Brain microvascular endothelial cell (primary cell): ENCODE data around the gene OR14I1.

Experiments
- DNase-seq: peaks from one replicate; pipeline ENCODE4 v3.0.0-alpha.2; 2020
- H3K27ac ChIP-seq: fragments of 250-450 bp; sonication (Bioruptor Pico); 2 replicates; pipeline ENCODE4 v1.5.1; 2020; ENCODE audit warnings: mild to moderate bottlenecking, moderate library complexity
- H3K27me3 ChIP-seq: fragments of 250-450 bp; sonication (Bioruptor Pico); replicated peaks from 2 replicates; pipeline ENCODE4 v1.5.1; 2020; ENCODE audit warnings: mild to moderate bottlenecking
- H3K36me3 ChIP-seq: fragments of 250-450 bp; sonication (Bioruptor Pico); replicated peaks from 2 replicates; pipeline ENCODE4 v1.5.1; 2020; ENCODE audit warnings: mild to moderate bottlenecking
- H3K4me3 ChIP-seq: 2 replicates; pipeline ENCODE4 v1.5.1; 2011; ENCODE audit warnings: low read depth, mild to moderate bottlenecking, control low read depth, low read length, moderate library complexity
- CTCF ChIP-seq: IDR thresholded peaks from 2 replicates; pipeline ENCODE4 v1.5.1; 2011; ENCODE audit warnings: low read depth, mild to moderate bottlenecking, moderate library complexity, low read length, control low read depth, inconsistent platforms; ENCODE audit errors: missing control alignments
- in situ Hi-C: cut with HindIII; loops from 2 replicates; pipeline ENCODE4 v1.10.0; 2017; ENCODE audit warnings: low sequenced_read_pairs, low pct_ligation_motif_present

OR14I1 gene

GRCh38 chr1:248730507-248731335 lies 28.2 kb upstream of the OR14I1 start:
- no peaks in the 10 kb centered on the region for H3K36me3 ChIP-seq
- in situ Hi-C loops = no loop called here
- no peaks in the 10 kb centered on the region for H3K27me3 ChIP-seq
- DNase-seq = no peak
- H3K27ac ChIP-seq = no peak overlapping the region
- H3K4me3 ChIP-seq = no peak overlapping the region
- TF ChIP-seq CTCF = no peak

GRCh38 chr1:248714248-248714647 lies 11.7 kb upstream of the OR14I1 start:
- H3K27me3 ChIP-seq = no peaks in the 10 kb centered on the region
- no peak for DNase-seq
- in situ Hi-C loops = no loop called here
- H3K4me3 ChIP-seq = no peak overlapping the region
- no peak overlapping the region for H3K27ac ChIP-seq
- no peak for TF ChIP-seq CTCF
- H3K36me3 ChIP-seq = no peaks in the 10 kb centered on the region

GRCh38 chr1:248710305-248710900 lies 7.8 kb upstream of the OR14I1 start:
- in situ Hi-C loops = no loop called here
- H3K4me3 ChIP-seq = no peak overlapping the region
- no peak for DNase-seq
- no peaks in the 10 kb centered on the region for H3K36me3 ChIP-seq
- H3K27ac ChIP-seq = no peak overlapping the region
- no peak for TF ChIP-seq CTCF
- H3K27me3 ChIP-seq = no peaks in the 10 kb centered on the region

GRCh38 chr1:248704606-248705005 lies 2.0 kb upstream of the OR14I1 start:
- Histone ChIP-seq H3K27ac (no peak overlapping the region), H3K4me3 (no peak overlapping the region), H3K36me3 (no peaks in the 10 kb centered on the region), H3K27me3 (no peaks in the 10 kb centered on the region)
- no peak for DNase-seq
- in situ Hi-C loops = no loop called here
- TF ChIP-seq CTCF = no peak

GRCh38 chr1:248703674-248704073 lies 1.1 kb upstream of the OR14I1 start:
- H3K4me3 ChIP-seq = no peak overlapping the region
- no peak for TF ChIP-seq CTCF
- in situ Hi-C loops = no loop called here
- no peaks in the 10 kb centered on the region for H3K27me3 ChIP-seq
- H3K27ac ChIP-seq = no peak overlapping the region
- DNase-seq = no peak
- H3K36me3 ChIP-seq = no peaks in the 10 kb centered on the region
